K562 (cell line): ENCODE measurements around the gene VWA5B1. TPM values are rescaled to one million over a fixed set of nuclear protein-coding genes. Genes with fewer than 3 reads are reported as not detected.

Experiments used
- ATAC-seq: fragments of 200-7000 bp; cut with Tn5 transposase; 3 replicates; pipeline ENCODE4 v1.9.1; 2020; ENCODE audit warnings: moderate library complexity
- BruUV-seq: library from RNA; stranded (reverse); fragments of 400-500 nt; replicated peaks from 2 replicates; lab custom pipeline; 2021; lab: Mats Ljungman, UMichigan
- CTCF ChIA-PET: fragments of 300-600 bp; formaldehyde crosslinking; extraction: SDS; loops from one replicate; lab custom pipeline; 2021; ENCODE audit warnings: low intra/inter-chr PET ratio; lab: Yijun Ruan, JAX
- POLR2A ChIA-PET: fragments of 300-600, 350-650 bp; sonication (Branson Sonifier 250); formaldehyde crosslinking; extraction: SDS; loops from one replicate; lab custom pipeline; 2021; ENCODE audit warnings: antibody characterized with exemption, inconsistent platforms; lab: Yijun Ruan, JAX
- DNase-seq, 4 experiments: peaks; one replicate each; pipeline versions ENCODE4 v3.0.0 to v3.0.0-alpha.2; 2011 to 2018; ENCODE audit warnings: low spot score in 3 of 4, mixed read lengths in 3 of 4; ENCODE audit errors: extremely low read depth in 1 of 4
- FAIRE-seq: peaks from 2 replicates; lab custom pipeline; 2011; peaks lifted over from hg19 to GRCh38; lab: Jason Lieb, UNC
- H2AFZ ChIP-seq: 2 replicates; pipeline ENCODE4 v1.6.0; 2011; ENCODE audit warnings: low read depth, low read length, control low read depth, inconsistent platforms
- H3K27ac ChIP-seq: fragments of 200-600 bp; 3 replicates; pipeline ENCODE4 v1.8.0; 2011; ENCODE audit warnings: low read depth, mild to moderate bottlenecking, control low read depth, inconsistent platforms, low read length, moderate library complexity, mixed read lengths; ENCODE audit errors: extremely low read depth
- H3K27me3 ChIP-seq, 2 experiments: fragments of 300-600 bp in 1 of 2; 2 replicates in 1 of 2; 3 replicates in 1 of 2; pipeline versions ENCODE4 v1.6.0 to v1.8.0; 2011; ENCODE audit warnings: inconsistent platforms in 2 of 2, low read length in 2 of 2, mild to moderate bottlenecking in 1 of 2, mixed read lengths in 1 of 2, moderate library complexity in 1 of 2; ENCODE audit not compliant: control insufficient read depth in 2 of 2, insufficient read depth in 2 of 2
- H3K36me3 ChIP-seq: fragments of 300-600 bp; 3 replicates; pipeline ENCODE4 v1.8.0; 2011; ENCODE audit warnings: mild to moderate bottlenecking, low read length, inconsistent platforms; ENCODE audit not compliant: control insufficient read depth, insufficient read depth
- H3K4me1 ChIP-seq, 2 experiments: fragments of 200-600 bp in 1 of 2; replicated peaks in 1 of 2; 2 replicates in 1 of 2; 3 replicates in 1 of 2; pipeline versions ENCODE4 v1.5.1 to v1.8.0; 2011; ENCODE audit warnings: inconsistent platforms in 2 of 2, low read length in 2 of 2, mild to moderate bottlenecking in 1 of 2, mixed read lengths in 1 of 2, moderate library complexity in 1 of 2; ENCODE audit not compliant: control insufficient read depth in 2 of 2, insufficient read depth in 2 of 2
- H3K4me2 ChIP-seq: 2 replicates; pipeline ENCODE4 v1.6.1; 2011; ENCODE audit warnings: low read length, control low read depth, inconsistent platforms, mixed read lengths; ENCODE audit not compliant: insufficient read depth
- H3K4me3 ChIP-seq: fragments of 200-600 bp; sonication (generic), shearing (Covaris generic); 2 replicates; pipeline ENCODE4 v1.5.1; 2016; ENCODE audit warnings: control low read depth, inconsistent platforms
- H3K79me2 ChIP-seq: fragments of 200-600 bp; 3 replicates; pipeline ENCODE4 v1.8.0; 2011; ENCODE audit warnings: low read length, inconsistent platforms; ENCODE audit not compliant: control insufficient read depth, insufficient read depth
- H3K9ac ChIP-seq, 2 experiments: 2 replicates each; pipeline versions ENCODE4 v1.6.0 to v1.6.1; 2011; ENCODE audit warnings: low read depth in 2 of 2, low read length in 2 of 2, control low read depth in 1 of 2, inconsistent platforms in 1 of 2, mild to moderate bottlenecking in 1 of 2, mixed read lengths in 1 of 2; ENCODE audit not compliant: insufficient read depth in 1 of 2
- H3K9me1 ChIP-seq: one replicate; pipeline ENCODE4 v1.6.0; 2011; ENCODE audit warnings: inconsistent platforms, mild to moderate bottlenecking, low read length, moderate library complexity; ENCODE audit not compliant: control insufficient read depth, insufficient read depth
- H3K9me3 ChIP-seq: replicated peaks from 2 replicates; pipeline ENCODE4 v1.5.1; 2011; ENCODE audit warnings: low read depth, low read length, inconsistent platforms; ENCODE audit not compliant: control insufficient read depth, insufficient read depth
- H4K20me1 ChIP-seq: replicated peaks from 2 replicates; pipeline ENCODE4 v1.6.1; 2011; ENCODE audit warnings: low read length, inconsistent platforms, mixed read lengths; ENCODE audit not compliant: control insufficient read depth, insufficient read depth
- CGGBP1 ChIP-seq: fragments of 250-450 bp; sonication (Bioruptor Pico); IDR thresholded peaks from 2 replicates; pipeline ENCODE4 v1.9.0; 2021; ENCODE audit warnings: mild to moderate bottlenecking
- RBM25 ChIP-seq: fragments of 200-400 bp; formaldehyde crosslinking; IDR thresholded peaks from 2 replicates; pipeline ENCODE4 v1.6.1; 2018; ENCODE audit warnings: low read length, low read depth, moderate library complexity; ENCODE audit not compliant: severe bottlenecking
- ZFP36 ChIP-seq: fragments of 150-350 bp; IDR thresholded peaks from 2 replicates; pipeline ENCODE4 v1.6.1; 2018; ENCODE audit warnings: low read length, low read depth; ENCODE audit not compliant: partially characterized antibody
- ZNF431 ChIP-seq: sonication (generic); formaldehyde crosslinking; IDR thresholded peaks from 2 replicates; pipeline ENCODE4 v1.8.0; 2022; ENCODE audit warnings: mild to moderate bottlenecking, missing genetic modification reagents
- WGBS: fragments of 100-300 bp; shearing (Covaris generic); methylation state at CpG from one replicate; pipeline ENCODE4 v1.1.6; 2016; ENCODE audit warnings: low coverage, mixed read lengths; ENCODE audit not compliant: insufficient coverage; ENCODE audit errors: missing lambda C conversion rate; 5-methylcytosine and 5-hydroxymethylcytosine counted together
- in situ Hi-C: fragments of 300-500 bp; cut with MboI; formaldehyde crosslinking; loops from 4 replicates; pipeline ENCODE4 v1.15.0; 2018; ENCODE audit warnings: inconsistent platforms, mixed read lengths
- intact Hi-C: fragments of 100-400 bp; cut with micrococcal nuclease; formaldehyde crosslinking; loops from 2 replicates; pipeline ENCODE4 v1.14.2; 2022
- polyA plus RNA-seq, 8 experiments: library from polyadenylated mRNA; depleted of rRNA in 4 of 8; stranded (reverse) in 5 of 8; unstranded in 3 of 8; fragments of >200 nt; fragmentation: Nextera tagmentation in 2 of 8; fragmentation: Illumina TruSeq in 1 of 8; extraction: Ambion mirVana in 2 of 8; extraction: Trizol in 1 of 8; gene quantifications; 2 replicates each; pipeline versions ENCODE4 v1.2.1 to v1.2.3, GENCODE V29; 2011 to 2014; ENCODE audit warnings: inconsistent platforms in 1 of 8, missing spikeins in 1 of 8
- total RNA-seq, 7 experiments: library from RNA; depleted of rRNA in 6 of 7; stranded (reverse); fragments of >200 nt in 6 of 7; fragmentation: Illumina TruSeq in 2 of 7; extraction: Trizol in 2 of 7; gene quantifications; 2 replicates each; pipeline versions ENCODE4 v1.2.1 to v1.2.3, GENCODE V29; 2011 to 2021; ENCODE audit warnings: low replicate concordance in 1 of 7

Gene VWA5B1
- total and polyA plus RNA-seq, 9 of the 15 experiments (the other 6 are each of a cell fraction or from before 2014, with no cell fraction given) = not detected

- no peak for TF ChIP-seq ZNF431 (CRISPR knock-in tag)
These were observed 65.4 kb downstream of the VWA5B1 start (continued) for GRCh38 chr1:20355828-20356735.

GRCh38 chr1:20356850-20357459 is 66.3 kb downstream of the VWA5B1 start:
- no peaks in the 10 kb centered on the region for H3K9me3 ChIP-seq
- ATAC-seq (no peak), DNase-seq (no peak), FAIRE-seq (no peak)
- ChIA-PET CTCF (no interaction called here), POLR2A (no interaction called here)
- TF ChIP-seq RBM25 (peak; percentile 10), ZFP36 (peak; percentile 50), CGGBP1 (CRISPR knock-in tag) (no peak)
- no peaks in the 10 kb centered on the region for H3K4me1 ChIP-seq
- intact Hi-C loops = no loop called here
- no TSS peak for BruUV-seq
- H3K79me2 ChIP-seq = no peaks in the 10 kb centered on the region
- under 1% methylated on average over 8 of the region's 8 CpGs for WGBS
- no peak overlapping the region for H3K4me2 ChIP-seq
- H3K4me3 ChIP-seq = no peak overlapping the region
- no peak overlapping the region for H3K9ac ChIP-seq
- in situ Hi-C loops = no loop called here
- peaks cover 37 to 85% of the 10 kb centered on the region in 2 experiments for H3K27me3 ChIP-seq
- H3K9me1 ChIP-seq = peaks cover 3% of the 10 kb centered on the region
- no peak overlapping the region for H2AFZ ChIP-seq
- H3K27ac ChIP-seq = no peak overlapping the region
- H3K36me3 ChIP-seq = no peaks in the 10 kb centered on the region
- peaks cover 17% of the 10 kb centered on the region for H4K20me1 ChIP-seq
